ENCODE results near the gene CGNL1. TPM values are rescaled to one million over a fixed set of nuclear protein-coding genes. Genes with fewer than 3 reads are reported as not detected.

Gene CGNL1
- total RNA-seq, 2 donors from 2014 or later: 16.8 to 26.0 TPM

GRCh38 chr15:57503051-57503702 lies 126.9 kb downstream of the CGNL1 start:
- intact Hi-C loops (cut with DNase I): no loop called here
- DNase-seq: no peak
- no peak for ATAC-seq

DNA sequence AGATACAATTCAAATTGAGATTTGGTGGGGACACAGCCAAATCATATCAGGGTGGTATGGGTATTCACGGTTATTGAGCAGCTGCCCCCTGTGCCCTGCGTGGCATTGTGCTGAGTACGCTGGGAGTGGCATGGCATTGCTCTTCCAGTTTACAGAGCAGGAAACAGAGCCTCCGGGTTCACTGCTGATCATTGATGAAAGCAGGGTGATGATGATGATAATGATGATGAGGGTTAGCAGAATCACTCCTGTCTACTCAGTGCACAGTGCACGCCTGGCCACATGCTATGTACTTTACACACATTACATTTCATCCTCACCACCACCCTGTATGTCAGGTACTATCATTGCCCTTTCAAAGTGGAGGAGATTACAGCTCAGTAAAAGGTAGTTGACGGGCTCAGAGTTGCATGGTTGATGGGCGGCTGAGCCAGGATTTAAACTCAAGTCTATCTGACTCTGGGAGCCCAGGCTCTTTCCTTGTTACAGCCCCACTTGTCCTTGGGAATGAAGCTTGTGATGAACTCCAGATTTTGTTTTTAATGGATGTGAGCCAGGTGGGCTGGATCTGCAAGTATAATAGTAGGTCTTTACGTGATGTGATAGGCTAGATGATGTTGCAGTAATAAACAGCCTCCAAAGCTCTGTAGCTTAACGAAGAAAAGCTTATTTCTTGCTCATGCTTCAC lies 127.8 kb downstream of the CGNL1 start:
- ATAC-seq (peak; percentile 13 to 28), DNase-seq (no peak)
- intact Hi-C loops (cut with DNase I): no loop called here

GRCh38 chr15:57504599-57504940 lies 128.3 kb downstream of the CGNL1 start:
- intact Hi-C loops (cut with DNase I): no loop called here
- ATAC-seq (no peak), DNase-seq (no peak)

DNA sequence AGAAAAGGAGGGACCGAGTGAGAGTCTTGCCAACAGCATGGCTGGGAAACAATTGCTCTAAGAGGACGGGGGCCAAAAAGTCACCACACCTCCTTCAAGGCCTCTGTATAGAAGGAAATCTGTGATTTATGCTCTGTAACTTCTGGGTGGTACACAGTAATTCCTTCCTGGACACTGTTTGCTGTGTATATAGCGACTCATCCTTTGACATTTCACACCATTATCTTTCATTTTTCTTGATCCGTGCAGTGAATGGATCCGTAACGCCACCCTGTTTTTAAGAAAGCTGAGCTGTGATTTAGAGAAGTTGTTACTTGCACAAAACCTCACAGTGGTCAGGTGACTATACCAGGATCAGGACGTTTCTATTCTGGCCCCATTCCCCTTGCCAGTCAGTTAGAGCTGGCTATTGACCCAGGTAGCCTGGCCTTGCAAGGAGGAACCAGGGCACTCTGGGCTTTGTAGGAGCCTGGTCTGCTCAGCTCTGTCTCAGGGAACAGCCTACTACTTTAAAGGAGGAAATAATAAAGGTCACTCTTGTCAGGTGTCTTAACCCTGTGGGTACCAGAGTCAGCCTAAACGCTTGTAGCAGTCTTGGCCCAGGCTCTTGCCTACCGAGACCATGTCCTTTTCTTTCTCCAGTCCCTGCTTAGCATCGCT lies 128.9 kb downstream of the CGNL1 start:
- ATAC-seq: no peak
- no peak for DNase-seq
- intact Hi-C loops (cut with DNase I): no loop called here

- DNase-seq: peak; percentile 85
Measured at GRCh38 chr15:57505949-57506391, 129.7 kb downstream of the CGNL1 start.

DNA sequence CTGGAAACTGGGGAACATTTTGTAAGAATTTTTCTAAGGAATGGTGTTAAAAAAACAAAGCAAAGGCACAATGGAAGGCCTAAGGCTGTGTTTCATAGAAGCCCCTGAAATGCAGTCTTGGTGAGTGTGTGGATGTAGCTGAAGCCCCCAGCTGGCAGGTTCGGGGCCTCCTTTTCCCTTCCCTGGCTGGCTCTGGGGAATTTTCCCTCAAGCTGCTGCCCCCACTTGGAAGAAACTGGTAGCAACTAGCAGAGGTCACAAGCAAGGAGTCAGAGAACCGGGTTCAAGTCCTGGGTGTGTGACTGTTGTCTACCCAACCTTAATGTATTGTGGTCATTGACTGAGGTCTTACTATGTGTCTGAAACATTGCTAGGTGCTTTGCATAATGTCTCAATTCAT lies 130.1 kb downstream of the CGNL1 start:
- ATAC-seq (no peak), DNase-seq (no peak)
- intact Hi-C loops (cut with DNase I): no loop called here

More at GRCh38 chr15:57505949-57506391, 129.7 kb downstream of the CGNL1 start:
- ATAC-seq: peak; percentile 53 to 66
- intact Hi-C loops (cut with DNase I): no loop called here

GRCh38 chr15:57507111-57507510 lies 130.8 kb downstream of the CGNL1 start:
- intact Hi-C loops (cut with DNase I): no loop called here
- ATAC-seq (no peak), DNase-seq (no peak)

GRCh38 chr15:57509126-57509525 lies 132.8 kb downstream of the CGNL1 start:
- DNase-seq (no peak), ATAC-seq (peak in 1 of 2 donors; percentile 37)
- intact Hi-C loops (cut with DNase I): no loop called here

DNA sequence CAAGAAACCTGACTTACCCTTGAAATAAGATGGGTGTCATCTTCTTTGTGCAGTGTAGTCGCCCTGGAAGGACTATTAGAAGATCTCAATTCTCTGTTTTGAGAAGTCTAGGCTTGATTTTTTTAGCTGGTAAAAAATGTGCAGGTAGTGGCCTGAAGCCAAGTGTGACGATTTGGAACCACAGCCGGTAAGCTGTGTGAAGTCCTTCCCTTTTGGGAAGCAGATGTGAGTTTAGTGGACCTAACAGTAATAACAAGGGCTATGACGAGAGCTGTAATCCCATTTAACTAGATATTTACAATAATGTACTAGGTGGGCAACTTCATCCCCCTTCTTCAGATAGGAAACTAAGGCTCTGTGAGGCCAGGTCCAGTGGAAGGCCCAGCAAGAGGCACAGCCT lies 133.7 kb downstream of the CGNL1 start:
- no peak for DNase-seq
- peak in 1 of 2 donors; percentile 8 for ATAC-seq
- intact Hi-C loops (cut with DNase I): no loop called here

DNA sequence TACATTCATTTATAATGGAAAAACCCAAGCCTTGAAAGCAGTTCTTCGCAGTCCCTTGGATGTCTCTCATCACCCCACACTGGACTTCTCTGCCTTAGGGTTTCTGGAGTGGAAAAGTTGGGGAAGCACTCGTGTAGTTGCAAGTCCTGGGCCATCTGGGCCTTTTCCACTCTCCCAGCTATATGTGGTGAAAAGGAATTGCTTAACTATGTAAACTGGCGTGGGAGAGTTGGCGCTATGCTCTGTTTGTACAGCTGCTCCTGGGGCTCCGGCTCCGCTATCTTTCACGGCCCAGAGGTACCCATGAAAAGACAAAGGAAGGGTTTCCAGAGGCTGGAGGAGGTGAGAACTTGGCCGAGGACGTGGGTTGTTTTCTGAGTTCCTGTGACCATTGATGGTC lies 134.3 kb downstream of the CGNL1 start:
- ATAC-seq: peak; percentile 56 to 83
- intact Hi-C loops (cut with DNase I): no loop called here
- DNase-seq: peak; percentile 75

DNA sequence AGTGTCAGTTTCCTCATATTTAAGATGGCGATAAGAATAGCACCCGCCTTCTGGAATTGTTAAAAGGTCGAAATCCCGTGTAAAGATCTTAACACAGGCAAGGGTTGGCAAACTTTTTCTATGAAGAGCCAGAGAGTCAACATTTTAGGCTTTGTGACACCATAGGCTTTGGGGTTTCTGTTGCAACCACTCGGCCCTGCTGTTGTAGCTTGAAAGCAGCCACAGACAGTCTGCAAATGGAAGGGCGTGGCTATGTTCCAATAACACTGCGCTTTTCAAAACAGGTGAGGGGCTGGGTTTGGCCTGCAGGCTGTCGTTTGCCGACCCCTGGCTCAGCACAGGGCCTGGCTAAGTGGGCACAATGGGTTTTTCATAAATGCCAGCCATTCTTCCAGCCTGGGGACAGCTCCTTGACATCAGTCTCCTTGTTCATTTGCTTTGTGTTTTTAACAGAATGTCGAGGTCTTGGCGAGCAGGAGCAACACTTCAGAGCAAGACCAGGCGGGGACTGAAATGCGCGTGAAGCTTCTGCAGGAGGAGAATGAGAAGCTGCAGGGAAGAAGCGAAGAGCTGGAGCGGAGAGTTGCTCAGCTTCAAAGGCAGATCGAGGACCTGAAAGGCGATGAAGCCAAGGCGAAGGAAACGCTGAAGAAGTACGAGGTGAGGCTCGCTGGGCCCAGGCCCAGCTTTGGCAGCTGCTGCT lies 140.2 kb downstream of the CGNL1 start:
- DNase-seq (no peak), ATAC-seq (no peak)
- intact Hi-C loops (cut with DNase I): no loop called here

- intact Hi-C loops (cut with DNase I): no loop called here
- peak in 1 of 2 donors; percentile 40 for ATAC-seq
Measured at GRCh38 chr15:57517030-57517671, 140.8 kb downstream of the CGNL1 start.

DNA sequence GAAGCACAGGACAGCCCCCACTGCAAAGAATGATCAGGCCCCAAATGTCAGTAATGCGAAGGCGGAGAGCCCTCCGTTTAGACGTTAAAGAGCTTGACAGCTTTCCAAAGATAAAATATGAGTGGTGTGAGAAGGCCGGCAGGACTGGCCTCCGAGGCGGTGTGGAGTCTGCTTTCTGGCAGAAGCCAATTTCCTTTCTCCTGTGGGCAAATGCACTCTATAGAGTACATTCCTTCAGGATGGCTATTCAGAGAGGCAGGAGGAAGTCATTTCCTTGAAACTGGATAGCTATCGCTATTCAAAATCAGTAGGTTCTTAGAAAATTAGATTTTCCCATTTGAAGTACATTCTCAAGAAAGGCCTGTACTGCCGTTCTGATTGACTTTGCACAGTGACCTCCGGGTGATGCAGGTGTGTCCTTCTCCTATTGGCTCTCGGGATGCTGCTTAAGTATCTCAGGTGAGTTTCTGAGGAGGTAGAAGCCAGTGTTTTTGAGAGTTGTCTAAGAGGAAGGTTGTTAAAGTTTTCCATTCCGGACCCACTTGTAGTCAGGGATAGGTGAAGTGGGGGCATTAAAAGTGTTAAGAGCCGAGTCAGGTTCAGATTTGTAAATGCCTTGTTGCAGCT lies 142.6 kb downstream of the CGNL1 start:
- intact Hi-C loops (cut with DNase I): no loop called here
- ATAC-seq: no peak
- DNase-seq: no peak

More at GRCh38 chr15:57517030-57517671, 140.8 kb downstream of the CGNL1 start:
- DNase-seq: no peak

GRCh38 chr15:57519806-57520205 lies 143.5 kb downstream of the CGNL1 start:
- no peak for DNase-seq
- intact Hi-C loops (cut with DNase I): loop anchor here in 1 of 2 donors (10.0 kb wide), 1 partner anchor 375 kb away; no protein-coding TSS in a partner anchor

DNA sequence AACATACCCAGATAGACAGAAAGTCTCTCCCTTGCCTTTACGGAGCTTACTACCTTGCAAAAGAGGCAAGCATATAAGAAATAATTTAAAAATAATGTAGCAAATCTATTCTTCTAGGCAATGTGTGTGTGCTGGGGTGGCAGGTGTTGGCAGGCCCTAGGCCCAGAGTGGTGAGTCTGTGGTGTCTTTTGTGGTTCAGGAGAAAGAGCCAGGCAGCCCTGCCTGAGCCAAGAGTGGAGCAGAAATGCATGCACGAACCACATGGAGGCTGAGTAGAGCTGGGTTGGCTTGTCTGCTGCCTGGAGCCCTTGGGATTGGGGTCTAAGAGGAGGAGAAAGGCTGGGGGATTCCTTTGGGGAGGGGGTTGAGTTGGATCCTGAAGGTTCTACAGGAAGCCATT lies 145.2 kb downstream of the CGNL1 start:
- ATAC-seq (no peak), DNase-seq (no peak)
- intact Hi-C loops (cut with DNase I): loop anchor here in 1 of 2 donors (10.0 kb wide), 1 partner anchor 377 kb away; no protein-coding TSS in a partner anchor

More at GRCh38 chr15:57519806-57520205, 143.5 kb downstream of the CGNL1 start:
- ATAC-seq: no peak

GRCh38 chr15:57522148-57522547 lies 145.8 kb downstream of the CGNL1 start:
- ATAC-seq: peak; percentile 13 to 48
- no peak for DNase-seq
- intact Hi-C loops (cut with DNase I): loop anchor here in 1 of 2 donors (10.0 kb wide), 1 partner anchor 377 kb away; no protein-coding TSS in a partner anchor

- DNase-seq (no peak), ATAC-seq (no peak)
- intact Hi-C loops (cut with DNase I): loop anchor here in 1 of 2 donors (10.0 kb wide), 1 partner anchor 381 kb away; no protein-coding TSS in a partner anchor
Measured at GRCh38 chr15:57525581-57525980, 149.3 kb downstream of the CGNL1 start.

- DNase-seq: no peak
- intact Hi-C loops (cut with DNase I): loop anchor here (2.0 to 10.0 kb wide), 2 partner anchors 185 to 381 kb away; no protein-coding TSS in a partner anchor
- no peak for ATAC-seq
Measured at GRCh38 chr15:57526076-57526475, 149.8 kb downstream of the CGNL1 start.

Measured in left cardiac atrium (tissue), 4 donors.